GM12873 (cell line): ENCODE results near the gene NRTN.

Source experiments
- CTCF ChIP-seq: IDR thresholded peaks from 2 replicates; pipeline ENCODE4 v1.5.1; 2012; ENCODE audit warnings: low read depth, mild to moderate bottlenecking, moderate library complexity, low read length, control low read depth; ENCODE audit not compliant: insufficient read depth; ENCODE audit errors: missing control alignments

The NRTN gene

DNA sequence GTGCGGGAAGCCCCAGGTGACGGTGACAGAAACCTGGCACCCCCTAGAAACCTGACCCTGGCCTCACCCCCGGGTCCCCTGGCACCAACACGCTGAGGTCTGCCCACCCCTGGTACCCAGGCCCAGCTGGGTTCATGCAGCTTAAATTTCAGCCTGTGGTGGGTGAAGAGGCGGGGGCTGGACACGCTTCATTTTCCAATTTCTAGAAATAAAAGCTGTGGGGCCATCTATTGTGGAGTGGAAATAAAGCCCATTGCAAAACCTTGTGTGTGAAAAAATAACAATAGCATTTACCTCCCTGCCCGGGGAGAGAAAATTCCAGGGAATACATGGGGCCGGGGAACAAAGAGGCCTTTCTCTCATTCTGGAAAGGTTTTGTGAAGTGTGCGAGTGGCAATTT, 73.0 kb downstream of the NRTN start:
- TF ChIP-seq CTCF, result no peak
